Measurements from ENCODE around the gene TTC13. TPM values are rescaled to one million over a fixed set of nuclear protein-coding genes. Genes with fewer than 3 reads are reported as not detected.

Gene TTC13
- total RNA-seq, 1 experiment from 2014 or later: 12.3 TPM

DNA sequence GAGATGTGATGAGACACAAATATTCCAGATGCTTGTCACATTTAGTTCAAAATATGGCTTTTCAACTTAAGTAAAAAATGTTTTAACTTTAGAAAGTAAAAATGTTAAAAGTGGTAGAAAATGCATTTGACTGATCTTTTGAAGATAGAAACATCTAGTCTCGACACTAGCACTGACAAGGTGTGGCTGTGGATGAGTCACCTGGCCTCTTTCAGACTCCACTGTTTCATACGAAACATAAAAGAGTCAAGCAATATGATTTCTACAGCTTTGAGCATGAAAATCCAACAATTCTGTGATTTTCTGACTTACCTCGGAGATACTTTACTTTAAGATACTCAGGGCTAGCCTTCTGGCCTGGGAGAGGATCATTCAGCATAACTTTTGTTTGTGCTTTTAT is 47.7 kb downstream of the TTC13 start:
- TF ChIP-seq, protein P1, sequence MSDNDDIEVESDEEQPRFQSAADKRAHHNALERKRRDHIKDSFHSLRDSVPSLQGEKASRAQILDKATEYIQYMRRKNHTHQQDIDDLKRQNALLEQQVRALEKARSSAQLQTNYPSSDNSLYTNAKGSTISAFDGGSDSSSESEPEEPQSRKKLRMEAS (IDR thresholded peaks at IDR 0.05): no peak
- no peak for TF ChIP-seq RAD21 (IDR thresholded peaks at IDR 0.05; ENCODE audit: low read depth)
- no peak for TF ChIP-seq SRF (IDR thresholded peaks at IDR 0.05; ENCODE audit: low read depth)
- TF ChIP-seq JUND (IDR thresholded peaks at IDR 0.05): no peak
- no peak for TF ChIP-seq CBX3 (IDR thresholded peaks at IDR 0.05; ENCODE audit: low read depth)
- TF ChIP-seq POLR2A (IDR thresholded peaks at IDR 0.05; ENCODE audit: borderline replicate concordance, extremely low read depth, insufficient read depth, insufficient read length): no peak
- TF ChIP-seq, protein P2, sequence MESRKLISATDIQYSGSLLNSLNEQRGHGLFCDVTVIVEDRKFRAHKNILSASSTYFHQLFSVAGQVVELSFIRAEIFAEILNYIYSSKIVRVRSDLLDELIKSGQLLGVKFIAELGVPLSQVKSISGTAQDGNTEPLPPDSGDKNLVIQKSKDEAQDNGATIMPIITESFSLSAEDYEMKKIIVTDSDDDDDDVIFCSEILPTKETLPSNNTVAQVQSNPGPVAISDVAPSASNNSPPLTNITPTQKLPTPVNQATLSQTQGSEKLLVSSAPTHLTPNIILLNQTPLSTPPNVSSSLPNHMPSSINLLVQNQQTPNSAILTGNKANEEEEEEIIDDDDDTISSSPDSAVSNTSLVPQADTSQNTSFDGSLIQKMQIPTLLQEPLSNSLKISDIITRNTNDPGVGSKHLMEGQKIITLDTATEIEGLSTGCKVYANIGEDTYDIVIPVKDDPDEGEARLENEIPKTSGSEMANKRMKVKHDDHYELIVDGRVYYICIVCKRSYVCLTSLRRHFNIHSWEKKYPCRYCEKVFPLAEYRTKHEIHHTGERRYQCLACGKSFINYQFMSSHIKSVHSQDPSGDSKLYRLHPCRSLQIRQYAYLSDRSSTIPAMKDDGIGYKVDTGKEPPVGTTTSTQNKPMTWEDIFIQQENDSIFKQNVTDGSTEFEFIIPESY (IDR thresholded peaks at IDR 0.05; ENCODE audit: extremely low read depth, insufficient replicate concordance, low read length): no peak
- no peak for TF ChIP-seq ZFX (IDR thresholded peaks at IDR 0.05)
- no peak for TF ChIP-seq EZH2phosphoT487 (IDR thresholded peaks at IDR 0.05; ENCODE audit: borderline replicate concordance)
- no peak for TF ChIP-seq TCF7L2 (IDR thresholded peaks at IDR 0.05; ENCODE audit: borderline replicate concordance, extremely low read depth, insufficient read depth, insufficient read length)
- Histone ChIP-seq H3K9me2 (ENCODE audit: insufficient read depth) (no peaks in the 10 kb centered on the region), H3K4me3 (replicated peaks in 1 of 2; ENCODE audit: low read depth in 1 of 2, low read length in 2 of 2) (no peak overlapping the region), H2AFZ (ENCODE audit: low read depth, low read length, poor library complexity, severe bottlenecking) (no peak overlapping the region), H3K9ac (ENCODE audit: low read length) (no peak overlapping the region), H3K27me3 (ENCODE audit: insufficient read depth, low read length) (no peaks in the 10 kb centered on the region), H3K9me3 (ENCODE audit: control insufficient read depth in 1 of 2, insufficient read depth in 1 of 2, low read depth in 1 of 2, low read length in 2 of 2) (no peaks in the 10 kb centered on the region), H3K4me2 (ENCODE audit: low read length) (no peak overlapping the region), H3K79me2 (ENCODE audit: insufficient read depth, low read length) (no peaks in the 10 kb centered on the region), H3K4me1 (ENCODE audit: control insufficient read depth in 1 of 2, insufficient read depth in 2 of 2, low read length in 2 of 2) (no peaks in the 10 kb centered on the region), H3K27ac (ENCODE audit: low read depth, low read length) (no peak overlapping the region), H3K36me3 (ENCODE audit: control insufficient read depth in 1 of 2, insufficient read depth in 2 of 2, low read length in 2 of 2) (peaks cover 0 to 3% of the 10 kb centered on the region in 2 experiments; a peak in 1 of 4 replicates), H4K20me1 (ENCODE audit: insufficient read depth) (no peaks in the 10 kb centered on the region)
- CTCF ChIA-PET: no interaction called here
- DNase-seq (ENCODE audit: low read depth, low spot score) (no peak), ATAC-seq (no peak)
- RAD21 ChIA-PET (ENCODE audit: low non-redundant PET in 1 of 2, low total read pairs in 2 of 2, uncharacterized antibody in 2 of 2, unreplicated experiment in 2 of 2): no interaction called here
- POLR2A ChIA-PET: no interaction called here
- no TSS peak for BruUV-seq (replicated peaks)
- intact Hi-C loops (cut with micrococcal nuclease): no loop called here
